WTC11 (cell line): ENCODE data around the gene ITGAX. TPM values are rescaled to one million over a fixed set of nuclear protein-coding genes. Genes with fewer than 3 reads are reported as not detected.

Experiments
- ATAC-seq: fragments of 200-7000 bp; cut with Tn5 transposase; 2 replicates; pipeline ENCODE4 v1.10.0; 2021; ENCODE audit warnings: mild to moderate bottlenecking, moderate library complexity
- CTCF ChIA-PET: fragments of 300-600 bp; sonication (Branson Sonifier 250); formaldehyde crosslinking; loops from one replicate; lab custom pipeline; 2021; ENCODE audit warnings: antibody characterized with exemption; lab: Charles Lee
- POLR2A ChIA-PET: fragments of 350-600 bp; sonication (Branson Sonifier 250); formaldehyde crosslinking; loops from one replicate; lab custom pipeline; 2021; ENCODE audit warnings: antibody characterized with exemption; lab: Charles Lee
- DNase-seq: peaks from one replicate; pipeline ENCODE4 v3.0.0; 2021; ENCODE audit warnings: low spot score
- H3K27ac Mint-ChIP-seq: 2 replicates; pipeline ENCODE4 v1.8.0; 2021; ENCODE audit warnings: mixed read lengths
- H3K27me3 Mint-ChIP-seq: 2 replicates; pipeline ENCODE4 v1.8.0; 2021; ENCODE audit warnings: low read depth, mild to moderate bottlenecking, moderate library complexity, mixed read lengths
- H3K36me3 Mint-ChIP-seq: 2 replicates; pipeline ENCODE4 v1.8.0; 2021; ENCODE audit warnings: mixed read lengths
- H3K4me1 Mint-ChIP-seq: 2 replicates; pipeline ENCODE4 v1.8.0; 2022; ENCODE audit warnings: mixed read lengths
- H3K4me3 Mint-ChIP-seq: 2 replicates; pipeline ENCODE4 v1.8.0; 2021; ENCODE audit warnings: mild to moderate bottlenecking, moderate library complexity, mixed read lengths
- H3K9me3 Mint-ChIP-seq: 2 replicates; pipeline ENCODE4 v1.8.0; 2021; ENCODE audit warnings: mixed read lengths
- CREB1 ChIP-seq: sonication (generic); formaldehyde crosslinking; IDR thresholded peaks from 2 replicates; pipeline ENCODE4 v1.8.0; 2023; ENCODE audit warnings: mild to moderate bottlenecking, missing genetic modification reagents
- ETV6 ChIP-seq: sonication (generic); formaldehyde crosslinking; IDR thresholded peaks from 2 replicates; pipeline ENCODE4 v1.8.1; 2022; ENCODE audit warnings: mild to moderate bottlenecking, missing genetic modification reagents
- FOXK1 ChIP-seq: sonication (generic); formaldehyde crosslinking; IDR thresholded peaks from 2 replicates; pipeline ENCODE4 v1.8.0; 2022; ENCODE audit warnings: mild to moderate bottlenecking, moderate library complexity, missing genetic modification reagents
- SMAD3 ChIP-seq: sonication (generic); formaldehyde crosslinking; IDR thresholded peaks from 2 replicates; pipeline ENCODE4 v1.8.0; 2022; ENCODE audit warnings: missing genetic modification reagents, mild to moderate bottlenecking, borderline replicate concordance
- ZNF121 ChIP-seq: sonication (generic); formaldehyde crosslinking; IDR thresholded peaks from 2 replicates; pipeline ENCODE4 v1.8.0; 2023; ENCODE audit warnings: missing genetic modification reagents
- ZNF317 ChIP-seq: sonication (generic); formaldehyde crosslinking; IDR thresholded peaks from 2 replicates; pipeline ENCODE4 v1.8.1; 2023; ENCODE audit warnings: low read depth, mild to moderate bottlenecking, moderate library complexity, missing genetic modification reagents, borderline replicate concordance
- ZNF416 ChIP-seq: fragments of 250-450 bp; sonication (Bioruptor Pico); IDR thresholded peaks from 2 replicates; pipeline ENCODE4 v1.9.0; 2021; ENCODE audit warnings: mild to moderate bottlenecking, inconsistent platforms
- total RNA-seq: library from RNA; stranded (reverse); gene quantifications from 3 replicates; pipeline ENCODE4 v1.2.3, GENCODE V29; 2021
- TF ChIP-seq, protein P1 (sequence below): sonication (generic); formaldehyde crosslinking; IDR thresholded peaks from 2 replicates; pipeline ENCODE4 v1.8.0; 2022; ENCODE audit warnings: mild to moderate bottlenecking, missing genetic modification reagents
- TF ChIP-seq, protein P2 (sequence below): sonication (generic); formaldehyde crosslinking; conservative IDR thresholded peaks from 2 replicates; pipeline ENCODE4 v1.8.1; 2023; ENCODE audit warnings: mild to moderate bottlenecking, low read depth, missing genetic modification reagents, moderate library complexity
- TF ChIP-seq, protein P3 (sequence below): sonication (generic); formaldehyde crosslinking; conservative IDR thresholded peaks from 2 replicates; pipeline ENCODE4 v1.8.1; 2022; ENCODE audit warnings: mild to moderate bottlenecking, missing genetic modification reagents
- TF ChIP-seq, protein P4 (sequence below): sonication (generic); formaldehyde crosslinking; IDR thresholded peaks from 2 replicates; pipeline ENCODE4 v1.8.1; 2023; ENCODE audit warnings: mild to moderate bottlenecking, missing genetic modification reagents, moderate library complexity
- TF ChIP-seq, protein P5 (sequence below): sonication (generic); formaldehyde crosslinking; IDR thresholded peaks from 2 replicates; pipeline ENCODE4 v1.8.1; 2023; ENCODE audit warnings: mild to moderate bottlenecking, moderate library complexity, missing genetic modification reagents
- TF ChIP-seq, protein P6 (sequence below): fragments of 250-450 bp; sonication (Bioruptor Pico); IDR thresholded peaks from 2 replicates; pipeline ENCODE4 v1.9.0; 2021; ENCODE audit warnings: mild to moderate bottlenecking
- TF ChIP-seq, protein P7 (sequence below): sonication (generic); formaldehyde crosslinking; IDR thresholded peaks from 2 replicates; pipeline ENCODE4 v1.8.1; 2023; ENCODE audit warnings: mild to moderate bottlenecking, missing genetic modification reagents, borderline replicate concordance
- TF ChIP-seq, protein P8 (sequence below): sonication (generic); formaldehyde crosslinking; IDR thresholded peaks from 2 replicates; pipeline ENCODE4 v1.8.0; 2022; ENCODE audit warnings: mild to moderate bottlenecking, missing genetic modification reagents
- TF ChIP-seq, protein P9 (sequence below): fragments of 250-450 bp; sonication (Bioruptor Pico); IDR thresholded peaks from 2 replicates; pipeline ENCODE4 v1.8.0; 2021; ENCODE audit warnings: mild to moderate bottlenecking
- TF ChIP-seq, protein P10 (sequence below): fragments of 250-450 bp; sonication (Bioruptor Pico); IDR thresholded peaks from 2 replicates; pipeline ENCODE4 v1.9.0; 2021; ENCODE audit warnings: moderate library complexity, mild to moderate bottlenecking, inconsistent platforms, borderline replicate concordance

Gene ITGAX
- total RNA-seq, 1 experiment from 2014 or later, result 0.33 TPM

DNA sequence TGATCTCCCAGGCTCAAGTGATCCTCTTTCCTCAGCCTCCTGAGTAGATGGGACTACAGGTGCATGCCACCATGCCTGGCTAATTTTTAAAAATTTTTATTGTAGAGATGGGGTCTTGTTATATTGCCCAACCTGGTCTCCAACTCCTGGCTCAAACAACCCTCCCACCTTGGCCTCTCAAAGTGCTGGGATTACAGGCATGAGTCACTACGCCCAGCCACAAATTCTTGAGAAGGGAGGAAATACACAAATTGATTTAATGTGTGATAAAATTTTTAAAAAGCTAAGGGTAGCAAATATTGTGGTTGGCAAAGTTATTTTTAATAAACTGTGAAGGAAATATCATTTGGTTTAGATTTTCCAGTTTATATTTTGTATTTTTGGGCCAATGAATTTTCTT, 47.7 kb downstream of the ITGAX start:
- no peak overlapping the region for H3K27ac Mint-ChIP-seq
- ChIA-PET CTCF (no interaction called here), POLR2A (no interaction called here)
- H3K27me3 Mint-ChIP-seq, result no peaks in the 10 kb centered on the region; the same call in 1 of the 2 replicates
- H3K9me3 Mint-ChIP-seq, result peaks cover 11% of the 10 kb centered on the region
- no peak for DNase-seq
- no peak for TF ChIP-seq ETV6 (CRISPR knock-in tag)
- TF ChIP-seq, protein P1, sequence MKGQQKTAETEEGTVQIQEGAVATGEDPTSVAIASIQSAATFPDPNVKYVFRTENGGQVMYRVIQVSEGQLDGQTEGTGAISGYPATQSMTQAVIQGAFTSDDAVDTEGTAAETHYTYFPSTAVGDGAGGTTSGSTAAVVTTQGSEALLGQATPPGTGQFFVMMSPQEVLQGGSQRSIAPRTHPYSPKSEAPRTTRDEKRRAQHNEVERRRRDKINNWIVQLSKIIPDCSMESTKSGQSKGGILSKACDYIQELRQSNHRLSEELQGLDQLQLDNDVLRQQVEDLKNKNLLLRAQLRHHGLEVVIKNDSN (CRISPR knock-in tag), result no peak
- no peak for TF ChIP-seq CREB1
- TF ChIP-seq, protein P2, sequence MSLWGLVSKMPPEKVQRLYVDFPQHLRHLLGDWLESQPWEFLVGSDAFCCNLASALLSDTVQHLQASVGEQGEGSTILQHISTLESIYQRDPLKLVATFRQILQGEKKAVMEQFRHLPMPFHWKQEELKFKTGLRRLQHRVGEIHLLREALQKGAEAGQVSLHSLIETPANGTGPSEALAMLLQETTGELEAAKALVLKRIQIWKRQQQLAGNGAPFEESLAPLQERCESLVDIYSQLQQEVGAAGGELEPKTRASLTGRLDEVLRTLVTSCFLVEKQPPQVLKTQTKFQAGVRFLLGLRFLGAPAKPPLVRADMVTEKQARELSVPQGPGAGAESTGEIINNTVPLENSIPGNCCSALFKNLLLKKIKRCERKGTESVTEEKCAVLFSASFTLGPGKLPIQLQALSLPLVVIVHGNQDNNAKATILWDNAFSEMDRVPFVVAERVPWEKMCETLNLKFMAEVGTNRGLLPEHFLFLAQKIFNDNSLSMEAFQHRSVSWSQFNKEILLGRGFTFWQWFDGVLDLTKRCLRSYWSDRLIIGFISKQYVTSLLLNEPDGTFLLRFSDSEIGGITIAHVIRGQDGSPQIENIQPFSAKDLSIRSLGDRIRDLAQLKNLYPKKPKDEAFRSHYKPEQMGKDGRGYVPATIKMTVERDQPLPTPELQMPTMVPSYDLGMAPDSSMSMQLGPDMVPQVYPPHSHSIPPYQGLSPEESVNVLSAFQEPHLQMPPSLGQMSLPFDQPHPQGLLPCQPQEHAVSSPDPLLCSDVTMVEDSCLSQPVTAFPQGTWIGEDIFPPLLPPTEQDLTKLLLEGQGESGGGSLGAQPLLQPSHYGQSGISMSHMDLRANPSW (CRISPR knock-in tag), result no peak
- TF ChIP-seq, protein P3, sequence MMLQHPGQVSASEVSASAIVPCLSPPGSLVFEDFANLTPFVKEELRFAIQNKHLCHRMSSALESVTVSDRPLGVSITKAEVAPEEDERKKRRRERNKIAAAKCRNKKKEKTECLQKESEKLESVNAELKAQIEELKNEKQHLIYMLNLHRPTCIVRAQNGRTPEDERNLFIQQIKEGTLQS (CRISPR knock-in tag), result no peak
- TF ChIP-seq, protein P4, sequence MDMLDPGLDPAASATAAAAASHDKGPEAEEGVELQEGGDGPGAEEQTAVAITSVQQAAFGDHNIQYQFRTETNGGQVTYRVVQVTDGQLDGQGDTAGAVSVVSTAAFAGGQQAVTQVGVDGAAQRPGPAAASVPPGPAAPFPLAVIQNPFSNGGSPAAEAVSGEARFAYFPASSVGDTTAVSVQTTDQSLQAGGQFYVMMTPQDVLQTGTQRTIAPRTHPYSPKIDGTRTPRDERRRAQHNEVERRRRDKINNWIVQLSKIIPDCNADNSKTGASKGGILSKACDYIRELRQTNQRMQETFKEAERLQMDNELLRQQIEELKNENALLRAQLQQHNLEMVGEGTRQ (CRISPR knock-in tag), result no peak
- no peaks in the 10 kb centered on the region for H3K36me3 Mint-ChIP-seq
- no peak for ATAC-seq
- H3K4me1 Mint-ChIP-seq, result no peaks in the 10 kb centered on the region
- no peak overlapping the region for H3K4me3 Mint-ChIP-seq

DNA sequence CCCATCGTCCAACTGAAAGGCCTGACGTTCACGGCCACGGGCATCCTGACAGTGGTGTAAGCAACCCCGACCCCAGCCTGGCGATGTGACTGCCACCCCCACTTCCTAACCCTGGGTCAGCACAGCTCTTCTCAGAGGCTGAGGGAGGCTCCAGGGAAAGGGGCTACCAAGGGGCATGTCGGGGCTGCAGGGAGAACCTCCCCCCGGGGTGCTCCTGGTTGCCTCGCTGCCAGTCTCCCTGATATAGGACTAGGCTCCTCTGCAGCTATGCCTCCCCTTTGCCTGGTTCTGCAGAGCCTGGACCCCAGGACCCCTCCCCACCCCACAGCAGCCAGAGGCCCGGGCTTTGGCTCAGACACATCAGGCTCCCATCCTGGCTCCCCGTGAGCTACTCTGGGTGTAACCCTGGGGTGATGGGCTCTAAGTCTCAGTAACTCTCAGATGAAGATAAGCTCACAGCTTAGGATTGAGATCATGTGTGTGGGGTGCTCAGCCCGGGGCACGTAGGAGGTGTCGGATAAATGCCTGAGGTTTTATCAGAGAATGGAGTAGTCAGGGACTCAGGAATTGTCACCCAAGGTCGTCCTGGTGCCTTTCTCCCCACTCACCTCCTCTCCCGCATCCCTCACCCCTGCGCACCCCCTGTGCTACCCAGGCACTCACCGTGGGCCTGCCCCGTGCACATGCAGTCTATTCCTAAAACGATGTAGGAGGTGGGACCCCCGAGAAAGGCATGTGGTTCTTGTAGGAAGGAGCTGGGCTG, 48.8 kb downstream of the ITGAX start:
- Mint-ChIP-seq H3K36me3 (no peaks in the 10 kb centered on the region), H3K9me3 (peaks cover 11% of the 10 kb centered on the region), H3K27me3 (no peaks in the 10 kb centered on the region; the same call in 1 of the 2 replicates), H3K4me3 (no peak overlapping the region), H3K27ac (no peak overlapping the region), H3K4me1 (no peaks in the 10 kb centered on the region)
- ChIA-PET POLR2A (interaction anchor here (0.6 kb wide), 1 partner anchor 330 kb away, joined by 3 read pairs; the partner anchor contains the start of gene ZNF668), CTCF (interaction anchor here (0.9 to 1.3 kb wide), 2 partner anchors 21 to 39 kb away, joined by 3 to 9 read pairs; partner anchors contain the start of gene ZNF843)
- ATAC-seq (no peak), DNase-seq (no peak)
- TF ChIP-seq, protein P5, sequence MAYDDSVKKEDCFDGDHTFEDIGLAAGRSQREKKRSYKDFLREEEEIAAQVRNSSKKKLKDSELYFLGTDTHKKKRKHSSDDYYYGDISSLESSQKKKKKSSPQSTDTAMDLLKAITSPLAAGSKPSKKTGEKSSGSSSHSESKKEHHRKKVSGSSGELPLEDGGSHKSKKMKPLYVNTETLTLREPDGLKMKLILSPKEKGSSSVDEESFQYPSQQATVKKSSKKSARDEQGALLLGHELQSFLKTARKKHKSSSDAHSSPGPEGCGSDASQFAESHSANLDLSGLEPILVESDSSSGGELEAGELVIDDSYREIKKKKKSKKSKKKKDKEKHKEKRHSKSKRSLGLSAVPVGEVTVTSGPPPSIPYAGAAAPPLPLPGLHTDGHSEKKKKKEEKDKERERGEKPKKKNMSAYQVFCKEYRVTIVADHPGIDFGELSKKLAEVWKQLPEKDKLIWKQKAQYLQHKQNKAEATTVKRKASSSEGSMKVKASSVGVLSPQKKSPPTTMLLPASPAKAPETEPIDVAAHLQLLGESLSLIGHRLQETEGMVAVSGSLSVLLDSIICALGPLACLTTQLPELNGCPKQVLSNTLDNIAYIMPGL, result no peak
- TF ChIP-seq ZNF416 (CRISPR knock-in tag) (no peak), ZNF121 (CRISPR knock-in tag) (no peak), ZNF317 (CRISPR knock-in tag) (no peak), FOXK1 (no peak), SMAD3 (CRISPR knock-in tag) (no peak), ETV6 (CRISPR knock-in tag) (no peak)
- TF ChIP-seq, protein P6, sequence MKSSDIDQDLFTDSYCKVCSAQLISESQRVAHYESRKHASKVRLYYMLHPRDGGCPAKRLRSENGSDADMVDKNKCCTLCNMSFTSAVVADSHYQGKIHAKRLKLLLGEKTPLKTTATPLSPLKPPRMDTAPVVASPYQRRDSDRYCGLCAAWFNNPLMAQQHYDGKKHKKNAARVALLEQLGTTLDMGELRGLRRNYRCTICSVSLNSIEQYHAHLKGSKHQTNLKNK, result no peak
- TF ChIP-seq, protein P7, sequence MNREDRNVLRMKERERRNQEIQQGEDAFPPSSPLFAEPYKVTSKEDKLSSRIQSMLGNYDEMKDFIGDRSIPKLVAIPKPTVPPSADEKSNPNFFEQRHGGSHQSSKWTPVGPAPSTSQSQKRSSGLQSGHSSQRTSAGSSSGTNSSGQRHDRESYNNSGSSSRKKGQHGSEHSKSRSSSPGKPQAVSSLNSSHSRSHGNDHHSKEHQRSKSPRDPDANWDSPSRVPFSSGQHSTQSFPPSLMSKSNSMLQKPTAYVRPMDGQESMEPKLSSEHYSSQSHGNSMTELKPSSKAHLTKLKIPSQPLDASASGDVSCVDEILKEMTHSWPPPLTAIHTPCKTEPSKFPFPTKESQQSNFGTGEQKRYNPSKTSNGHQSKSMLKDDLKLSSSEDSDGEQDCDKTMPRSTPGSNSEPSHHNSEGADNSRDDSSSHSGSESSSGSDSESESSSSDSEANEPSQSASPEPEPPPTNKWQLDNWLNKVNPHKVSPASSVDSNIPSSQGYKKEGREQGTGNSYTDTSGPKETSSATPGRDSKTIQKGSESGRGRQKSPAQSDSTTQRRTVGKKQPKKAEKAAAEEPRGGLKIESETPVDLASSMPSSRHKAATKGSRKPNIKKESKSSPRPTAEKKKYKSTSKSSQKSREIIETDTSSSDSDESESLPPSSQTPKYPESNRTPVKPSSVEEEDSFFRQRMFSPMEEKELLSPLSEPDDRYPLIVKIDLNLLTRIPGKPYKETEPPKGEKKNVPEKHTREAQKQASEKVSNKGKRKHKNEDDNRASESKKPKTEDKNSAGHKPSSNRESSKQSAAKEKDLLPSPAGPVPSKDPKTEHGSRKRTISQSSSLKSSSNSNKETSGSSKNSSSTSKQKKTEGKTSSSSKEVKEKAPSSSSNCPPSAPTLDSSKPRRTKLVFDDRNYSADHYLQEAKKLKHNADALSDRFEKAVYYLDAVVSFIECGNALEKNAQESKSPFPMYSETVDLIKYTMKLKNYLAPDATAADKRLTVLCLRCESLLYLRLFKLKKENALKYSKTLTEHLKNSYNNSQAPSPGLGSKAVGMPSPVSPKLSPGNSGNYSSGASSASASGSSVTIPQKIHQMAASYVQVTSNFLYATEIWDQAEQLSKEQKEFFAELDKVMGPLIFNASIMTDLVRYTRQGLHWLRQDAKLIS (CRISPR knock-in tag), result no peak
- TF ChIP-seq, protein P8, sequence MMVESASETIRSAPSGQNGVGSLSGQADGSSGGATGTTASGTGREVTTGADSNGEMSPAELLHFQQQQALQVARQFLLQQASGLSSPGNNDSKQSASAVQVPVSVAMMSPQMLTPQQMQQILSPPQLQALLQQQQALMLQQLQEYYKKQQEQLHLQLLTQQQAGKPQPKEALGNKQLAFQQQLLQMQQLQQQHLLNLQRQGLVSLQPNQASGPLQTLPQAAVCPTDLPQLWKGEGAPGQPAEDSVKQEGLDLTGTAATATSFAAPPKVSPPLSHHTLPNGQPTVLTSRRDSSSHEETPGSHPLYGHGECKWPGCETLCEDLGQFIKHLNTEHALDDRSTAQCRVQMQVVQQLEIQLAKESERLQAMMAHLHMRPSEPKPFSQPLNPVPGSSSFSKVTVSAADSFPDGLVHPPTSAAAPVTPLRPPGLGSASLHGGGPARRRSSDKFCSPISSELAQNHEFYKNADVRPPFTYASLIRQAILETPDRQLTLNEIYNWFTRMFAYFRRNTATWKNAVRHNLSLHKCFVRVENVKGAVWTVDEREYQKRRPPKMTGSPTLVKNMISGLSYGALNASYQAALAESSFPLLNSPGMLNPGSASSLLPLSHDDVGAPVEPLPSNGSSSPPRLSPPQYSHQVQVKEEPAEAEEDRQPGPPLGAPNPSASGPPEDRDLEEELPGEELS (CRISPR knock-in tag), result no peak
- TF ChIP-seq, protein P9, sequence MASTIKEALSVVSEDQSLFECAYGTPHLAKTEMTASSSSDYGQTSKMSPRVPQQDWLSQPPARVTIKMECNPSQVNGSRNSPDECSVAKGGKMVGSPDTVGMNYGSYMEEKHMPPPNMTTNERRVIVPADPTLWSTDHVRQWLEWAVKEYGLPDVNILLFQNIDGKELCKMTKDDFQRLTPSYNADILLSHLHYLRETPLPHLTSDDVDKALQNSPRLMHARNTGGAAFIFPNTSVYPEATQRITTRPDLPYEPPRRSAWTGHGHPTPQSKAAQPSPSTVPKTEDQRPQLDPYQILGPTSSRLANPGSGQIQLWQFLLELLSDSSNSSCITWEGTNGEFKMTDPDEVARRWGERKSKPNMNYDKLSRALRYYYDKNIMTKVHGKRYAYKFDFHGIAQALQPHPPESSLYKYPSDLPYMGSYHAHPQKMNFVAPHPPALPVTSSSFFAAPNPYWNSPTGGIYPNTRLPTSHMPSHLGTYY (CRISPR knock-in tag), result no peak
- TF ChIP-seq, protein P10, sequence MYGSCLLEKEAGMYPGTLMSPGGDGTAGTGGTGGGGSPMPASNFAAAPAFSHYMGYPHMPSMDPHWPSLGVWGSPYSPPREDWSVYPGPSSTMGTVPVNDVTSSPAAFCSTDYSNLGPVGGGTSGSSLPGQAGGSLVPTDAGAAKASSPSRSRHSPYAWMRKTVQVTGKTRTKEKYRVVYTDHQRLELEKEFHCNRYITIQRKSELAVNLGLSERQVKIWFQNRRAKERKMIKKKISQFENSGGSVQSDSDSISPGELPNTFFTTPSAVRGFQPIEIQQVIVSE (CRISPR knock-in tag), result no peak
